ENCODE data around the gene F12.

The F12 gene

DNA sequence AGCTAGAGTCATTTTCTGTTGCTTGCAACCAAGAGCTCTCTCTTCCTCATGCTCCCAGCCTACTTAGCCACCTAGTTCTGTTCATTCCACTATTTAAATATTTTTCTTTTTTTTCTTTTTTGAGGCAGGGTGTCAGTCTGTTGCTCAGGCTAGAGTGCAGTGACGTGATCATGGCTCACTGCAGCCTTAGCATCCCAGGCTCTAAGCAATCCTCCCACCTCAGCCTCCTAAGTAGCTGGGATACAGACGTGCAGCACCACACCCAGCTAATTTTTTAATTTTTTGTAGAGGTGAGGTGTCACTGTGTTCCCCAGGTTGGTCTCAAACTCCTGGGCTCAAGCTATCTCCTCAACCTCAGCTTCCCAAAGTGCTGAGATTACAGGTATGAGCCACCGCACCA is 5.1 kb upstream of the F12 start:
- Histone ChIP-seq H3K9ac (ENCODE audit: low read depth, low read length) (no peak overlapping the region), H3K4me2 (ENCODE audit: insufficient read depth, low read length) (no peak overlapping the region), H3K4me3 (ENCODE audit: low read depth in 1 of 2, low read length in 2 of 2) (no peak overlapping the region), H3K27ac (ENCODE audit: low read length) (no peak overlapping the region), H3K4me1 (ENCODE audit: insufficient read depth, low read length) (peaks cover 3% of the 10 kb centered on the region; the same call in 1 of the 2 replicates), H3K79me2 (ENCODE audit: insufficient read depth, low read length) (no peaks in the 10 kb centered on the region), H3K9me3 (ENCODE audit: insufficient read depth, low read length, severe bottlenecking) (no peaks in the 10 kb centered on the region), H4K20me1 (ENCODE audit: insufficient read depth, low read length) (no peaks in the 10 kb centered on the region), H3K36me3 (ENCODE audit: insufficient read depth, low read length) (no peaks in the 10 kb centered on the region), H3K27me3 (ENCODE audit: insufficient read depth, low read length, poor library complexity) (no peaks in the 10 kb centered on the region), H2AFZ (ENCODE audit: low read depth, low read length) (no peak overlapping the region)
- no peak for TF ChIP-seq EZH2 (IDR thresholded peaks at IDR 0.05; ENCODE audit: borderline replicate concordance, low read depth, low read length, severe bottlenecking)
- TF ChIP-seq, protein P1, sequence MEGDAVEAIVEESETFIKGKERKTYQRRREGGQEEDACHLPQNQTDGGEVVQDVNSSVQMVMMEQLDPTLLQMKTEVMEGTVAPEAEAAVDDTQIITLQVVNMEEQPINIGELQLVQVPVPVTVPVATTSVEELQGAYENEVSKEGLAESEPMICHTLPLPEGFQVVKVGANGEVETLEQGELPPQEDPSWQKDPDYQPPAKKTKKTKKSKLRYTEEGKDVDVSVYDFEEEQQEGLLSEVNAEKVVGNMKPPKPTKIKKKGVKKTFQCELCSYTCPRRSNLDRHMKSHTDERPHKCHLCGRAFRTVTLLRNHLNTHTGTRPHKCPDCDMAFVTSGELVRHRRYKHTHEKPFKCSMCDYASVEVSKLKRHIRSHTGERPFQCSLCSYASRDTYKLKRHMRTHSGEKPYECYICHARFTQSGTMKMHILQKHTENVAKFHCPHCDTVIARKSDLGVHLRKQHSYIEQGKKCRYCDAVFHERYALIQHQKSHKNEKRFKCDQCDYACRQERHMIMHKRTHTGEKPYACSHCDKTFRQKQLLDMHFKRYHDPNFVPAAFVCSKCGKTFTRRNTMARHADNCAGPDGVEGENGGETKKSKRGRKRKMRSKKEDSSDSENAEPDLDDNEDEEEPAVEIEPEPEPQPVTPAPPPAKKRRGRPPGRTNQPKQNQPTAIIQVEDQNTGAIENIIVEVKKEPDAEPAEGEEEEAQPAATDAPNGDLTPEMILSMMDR (IDR thresholded peaks at IDR 0.05; ENCODE audit: borderline replicate concordance, extremely low read depth, low read length, poor library complexity, severe bottlenecking), result no peak
- DNase-seq (no peak), ATAC-seq (ENCODE audit: insufficient read depth, low read depth) (no peak)

DNA sequence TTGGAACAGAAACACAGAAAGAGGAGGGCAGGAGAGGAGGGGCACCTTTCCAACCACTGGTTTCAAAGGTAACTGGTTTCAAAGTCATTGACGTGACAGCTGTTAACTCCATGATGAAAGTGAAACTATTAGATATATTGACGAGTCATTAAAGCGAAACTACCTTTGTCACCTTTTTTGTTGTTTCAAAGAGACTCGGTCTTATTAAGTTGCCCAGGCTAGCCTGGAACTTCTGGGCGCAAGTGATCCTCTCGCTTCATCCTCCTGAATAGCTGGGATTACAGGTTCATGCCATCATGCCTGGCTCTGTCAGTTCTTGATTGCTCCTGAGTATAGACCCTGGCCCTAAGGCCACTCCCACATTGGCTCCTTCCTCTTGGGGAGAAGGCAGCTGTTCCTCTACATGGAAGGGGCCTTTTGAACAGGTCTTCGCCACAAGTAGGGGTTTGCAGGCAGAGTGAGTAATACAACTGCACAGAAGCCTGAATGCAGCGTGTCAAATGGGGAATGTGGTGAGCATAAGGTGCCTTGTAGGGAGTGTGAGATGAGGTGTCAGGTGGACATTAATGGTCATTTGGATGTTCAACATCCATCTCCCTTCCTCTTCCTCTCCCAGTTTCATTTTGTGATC is 3.4 kb upstream of the F12 start:
- H3K9ac ChIP-seq (ENCODE audit: low read depth, low read length), result no peak overlapping the region
- no peak overlapping the region for H2AFZ ChIP-seq (ENCODE audit: low read depth, low read length)
- H3K27ac ChIP-seq (ENCODE audit: low read length), result no peak overlapping the region
- no peaks in the 10 kb centered on the region for H3K27me3 ChIP-seq (ENCODE audit: insufficient read depth, low read length, poor library complexity)
- H3K4me3 ChIP-seq (ENCODE audit: low read depth in 1 of 2, low read length in 2 of 2), result no peak overlapping the region
- H3K79me2 ChIP-seq (ENCODE audit: insufficient read depth, low read length), result no peaks in the 10 kb centered on the region
- H4K20me1 ChIP-seq (ENCODE audit: insufficient read depth, low read length), result no peaks in the 10 kb centered on the region
- peaks cover 3% of the 10 kb centered on the region; the same call in 1 of the 2 replicates for H3K4me1 ChIP-seq (ENCODE audit: insufficient read depth, low read length)
- H3K36me3 ChIP-seq (ENCODE audit: insufficient read depth, low read length), result no peaks in the 10 kb centered on the region
- DNase-seq (no peak), ATAC-seq (ENCODE audit: insufficient read depth, low read depth) (peak; percentile 54; the same call in 2 of the 3 replicates)
- H3K9me3 ChIP-seq (ENCODE audit: insufficient read depth, low read length, severe bottlenecking), result no peaks in the 10 kb centered on the region
- H3K4me2 ChIP-seq (ENCODE audit: insufficient read depth, low read length), result no peak overlapping the region
- no peak for TF ChIP-seq EZH2 (IDR thresholded peaks at IDR 0.05; ENCODE audit: borderline replicate concordance, low read depth, low read length, severe bottlenecking)

DNA sequence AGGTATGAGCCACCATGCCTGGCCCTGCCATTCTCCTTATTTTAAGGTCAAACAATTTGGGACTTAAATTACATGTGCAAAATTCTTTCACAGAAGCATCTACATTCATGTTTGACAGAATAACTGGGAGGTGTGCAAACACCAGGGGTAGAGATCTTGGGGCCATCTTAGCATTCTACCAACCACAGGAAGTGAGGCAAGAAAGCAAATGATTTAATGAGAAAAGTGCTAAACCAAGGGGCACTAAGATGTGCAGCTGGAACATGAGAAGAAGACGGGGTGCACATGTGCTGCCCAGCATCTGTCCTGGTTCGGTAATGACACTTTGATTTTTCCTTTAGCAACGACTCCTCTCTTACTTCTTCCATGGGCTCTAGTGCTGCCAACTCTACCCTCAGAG is 1.2 kb upstream of the F12 start:
- no peaks in the 10 kb centered on the region for H3K36me3 ChIP-seq (ENCODE audit: insufficient read depth, low read length)
- no peak overlapping the region for H3K4me3 ChIP-seq (ENCODE audit: low read depth in 1 of 2, low read length in 2 of 2)
- peaks cover 13% of the 10 kb centered on the region for H3K27me3 ChIP-seq (ENCODE audit: insufficient read depth, low read length, poor library complexity)
- TF ChIP-seq, protein P1 (IDR thresholded peaks at IDR 0.05; ENCODE audit: borderline replicate concordance, extremely low read depth, low read length, poor library complexity, severe bottlenecking), result no peak
- no peak for TF ChIP-seq EZH2 (IDR thresholded peaks at IDR 0.05; ENCODE audit: borderline replicate concordance, low read depth, low read length, severe bottlenecking)
- H3K27ac ChIP-seq (ENCODE audit: low read length), result no peak overlapping the region
- H3K79me2 ChIP-seq (ENCODE audit: insufficient read depth, low read length), result no peaks in the 10 kb centered on the region
- DNase-seq (no peak), ATAC-seq (ENCODE audit: insufficient read depth, low read depth) (peak; percentile 53)
- H3K9ac ChIP-seq (ENCODE audit: low read depth, low read length), result no peak overlapping the region
- no peaks in the 10 kb centered on the region for H4K20me1 ChIP-seq (ENCODE audit: insufficient read depth, low read length)
- no peaks in the 10 kb centered on the region for H3K9me3 ChIP-seq (ENCODE audit: insufficient read depth, low read length, severe bottlenecking)
- H3K4me1 ChIP-seq (ENCODE audit: insufficient read depth, low read length), result peaks cover 3% of the 10 kb centered on the region; the same call in 1 of the 2 replicates
- H3K4me2 ChIP-seq (ENCODE audit: insufficient read depth, low read length), result no peak overlapping the region
- no peak overlapping the region for H2AFZ ChIP-seq (ENCODE audit: low read depth, low read length)

DNA sequence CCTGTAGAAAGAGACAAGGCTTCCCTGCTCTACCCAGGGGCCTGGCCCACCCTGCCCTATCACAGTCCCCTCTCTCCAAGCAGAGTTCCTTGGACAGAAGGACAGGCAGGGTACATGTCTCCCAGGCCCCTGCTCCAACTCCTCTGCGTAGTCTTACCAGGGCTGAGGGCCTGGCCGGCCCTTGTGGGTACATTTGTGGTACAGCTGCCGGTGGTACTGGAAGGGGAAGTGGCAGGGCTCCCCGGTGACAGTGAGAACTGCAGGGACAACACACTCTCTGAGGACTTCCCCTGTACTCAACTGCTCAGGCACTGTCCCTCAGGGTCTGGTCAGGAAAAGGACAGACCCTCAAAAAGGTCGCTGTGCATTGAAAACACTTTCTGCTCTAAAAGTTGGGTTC is 3.6 kb downstream of the F12 start:
- DNase-seq (no peak), ATAC-seq (ENCODE audit: insufficient read depth, low read depth) (no peak)
- Histone ChIP-seq H3K4me1 (ENCODE audit: insufficient read depth, low read length) (peaks cover 19% of the 10 kb centered on the region), H3K9ac (ENCODE audit: low read depth, low read length) (no peak overlapping the region), H3K9me3 (ENCODE audit: insufficient read depth, low read length, severe bottlenecking) (no peaks in the 10 kb centered on the region), H3K36me3 (ENCODE audit: insufficient read depth, low read length) (no peaks in the 10 kb centered on the region), H4K20me1 (ENCODE audit: insufficient read depth, low read length) (peaks cover 32% of the 10 kb centered on the region), H2AFZ (ENCODE audit: low read depth, low read length) (no peak overlapping the region), H3K27me3 (ENCODE audit: insufficient read depth, low read length, poor library complexity) (peaks cover 54% of the 10 kb centered on the region), H3K79me2 (ENCODE audit: insufficient read depth, low read length) (no peaks in the 10 kb centered on the region), H3K27ac (ENCODE audit: low read length) (no peak overlapping the region), H3K4me3 (ENCODE audit: low read depth in 1 of 2, low read length in 2 of 2) (no peak overlapping the region), H3K4me2 (ENCODE audit: insufficient read depth, low read length) (no peak overlapping the region)
- TF ChIP-seq, protein P1 (IDR thresholded peaks at IDR 0.05; ENCODE audit: borderline replicate concordance, extremely low read depth, low read length, poor library complexity, severe bottlenecking), result no peak
